Measurements from ENCODE around the gene EFCAB13.
"Not testable (repeated sequence)": the region's sequence is repeated elsewhere in the genome, so short reads cannot be mapped to it uniquely, and the experiment has no call there.

EFCAB13 gene

DNA sequence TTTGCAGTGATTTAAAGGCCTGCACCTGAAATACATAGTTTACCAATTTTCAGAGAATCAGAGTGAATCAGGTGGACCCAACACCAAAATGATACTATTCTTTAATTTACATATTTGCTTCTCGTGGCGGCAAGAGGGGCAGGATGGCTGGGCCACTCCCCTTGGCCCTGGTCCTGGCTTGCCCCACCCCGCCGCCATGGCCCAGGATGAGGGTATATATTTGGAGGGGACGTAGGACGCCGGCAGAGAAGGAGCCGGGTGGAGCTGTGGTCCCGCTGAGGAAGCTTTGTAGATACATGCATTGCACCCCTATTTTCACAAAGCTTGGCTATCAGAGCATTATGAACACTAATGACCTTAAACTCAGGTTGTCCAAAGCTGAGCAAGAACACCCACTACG is 43.5 kb downstream of the EFCAB13 start:
- no peak for DNase-seq (ENCODE audit: low read depth)
- TF ChIP-seq POLR2A (IDR thresholded peaks at IDR 0.05; ENCODE audit: extremely low read depth, insufficient read length) (no peak), MYC (IDR thresholded peaks at IDR 0.05; ENCODE audit: low read depth, low read length) (no peak)
- TF ChIP-seq, protein P1, sequence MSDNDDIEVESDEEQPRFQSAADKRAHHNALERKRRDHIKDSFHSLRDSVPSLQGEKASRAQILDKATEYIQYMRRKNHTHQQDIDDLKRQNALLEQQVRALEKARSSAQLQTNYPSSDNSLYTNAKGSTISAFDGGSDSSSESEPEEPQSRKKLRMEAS (IDR thresholded peaks at IDR 0.05; ENCODE audit: low read depth, low read length), result no peak
- TF ChIP-seq, protein P2, sequence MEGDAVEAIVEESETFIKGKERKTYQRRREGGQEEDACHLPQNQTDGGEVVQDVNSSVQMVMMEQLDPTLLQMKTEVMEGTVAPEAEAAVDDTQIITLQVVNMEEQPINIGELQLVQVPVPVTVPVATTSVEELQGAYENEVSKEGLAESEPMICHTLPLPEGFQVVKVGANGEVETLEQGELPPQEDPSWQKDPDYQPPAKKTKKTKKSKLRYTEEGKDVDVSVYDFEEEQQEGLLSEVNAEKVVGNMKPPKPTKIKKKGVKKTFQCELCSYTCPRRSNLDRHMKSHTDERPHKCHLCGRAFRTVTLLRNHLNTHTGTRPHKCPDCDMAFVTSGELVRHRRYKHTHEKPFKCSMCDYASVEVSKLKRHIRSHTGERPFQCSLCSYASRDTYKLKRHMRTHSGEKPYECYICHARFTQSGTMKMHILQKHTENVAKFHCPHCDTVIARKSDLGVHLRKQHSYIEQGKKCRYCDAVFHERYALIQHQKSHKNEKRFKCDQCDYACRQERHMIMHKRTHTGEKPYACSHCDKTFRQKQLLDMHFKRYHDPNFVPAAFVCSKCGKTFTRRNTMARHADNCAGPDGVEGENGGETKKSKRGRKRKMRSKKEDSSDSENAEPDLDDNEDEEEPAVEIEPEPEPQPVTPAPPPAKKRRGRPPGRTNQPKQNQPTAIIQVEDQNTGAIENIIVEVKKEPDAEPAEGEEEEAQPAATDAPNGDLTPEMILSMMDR (IDR thresholded peaks at IDR 0.05; ENCODE audit: low read depth, low read length), result no peak
- no peak overlapping the region for H3K4me3 ChIP-seq (ENCODE audit: low read depth, low read length)

DNA sequence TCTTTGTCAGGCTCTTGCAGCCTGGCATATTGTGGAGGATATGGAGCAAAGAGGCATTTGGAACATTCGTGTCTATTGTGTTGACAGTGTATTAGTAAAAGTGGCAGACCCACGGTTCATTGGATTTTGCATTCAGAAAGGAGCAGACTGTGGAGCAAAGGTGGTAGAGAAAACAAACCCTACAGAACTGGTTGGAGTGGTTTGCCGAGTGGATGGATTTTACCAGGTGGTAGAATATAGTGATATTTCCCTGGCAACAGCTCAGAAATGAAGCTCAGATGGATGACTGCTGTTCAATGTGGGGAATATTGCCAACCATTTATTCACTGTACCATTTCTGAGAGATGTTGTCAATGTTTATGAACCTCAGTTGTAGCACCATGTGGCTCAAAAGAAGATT is 44.5 kb downstream of the EFCAB13 start:
- TF ChIP-seq POLR2A (IDR thresholded peaks at IDR 0.05; ENCODE audit: extremely low read depth, insufficient read length) (no peak), MYC (IDR thresholded peaks at IDR 0.05; ENCODE audit: low read depth, low read length) (no peak)
- TF ChIP-seq, protein P2 (IDR thresholded peaks at IDR 0.05; ENCODE audit: low read depth, low read length), result no peak
- TF ChIP-seq, protein P1 (IDR thresholded peaks at IDR 0.05; ENCODE audit: low read depth, low read length), result no peak
- no peak for DNase-seq (ENCODE audit: low read depth)

DNA sequence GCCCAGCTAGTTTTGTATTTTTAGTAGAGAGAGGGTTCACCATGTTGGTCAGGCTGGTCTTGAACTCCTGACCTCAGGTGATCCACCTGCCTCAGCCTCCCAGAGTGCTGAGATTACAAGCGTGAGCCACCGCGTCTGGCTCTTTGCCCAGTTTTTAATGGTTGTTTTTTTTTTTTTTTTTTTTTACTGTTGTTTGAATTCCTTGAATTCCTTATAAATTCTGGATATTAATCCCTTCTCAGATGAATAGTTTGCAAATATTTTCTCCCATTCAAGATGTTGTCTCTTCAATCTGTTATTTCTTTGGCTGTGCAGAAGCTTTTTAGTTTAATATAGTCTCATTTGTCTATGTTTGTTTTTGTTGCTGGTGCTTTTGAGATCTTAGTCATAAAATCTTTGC is 47.1 kb downstream of the EFCAB13 start:
- H3K4me3 ChIP-seq (ENCODE audit: low read depth, low read length); DNase-seq (ENCODE audit: low read depth): not testable (repeated sequence)

More for the DNA sequence above, 44.5 kb downstream of the EFCAB13 start:
- H3K4me3 ChIP-seq (ENCODE audit: low read depth, low read length), result no peak overlapping the region

DNA sequence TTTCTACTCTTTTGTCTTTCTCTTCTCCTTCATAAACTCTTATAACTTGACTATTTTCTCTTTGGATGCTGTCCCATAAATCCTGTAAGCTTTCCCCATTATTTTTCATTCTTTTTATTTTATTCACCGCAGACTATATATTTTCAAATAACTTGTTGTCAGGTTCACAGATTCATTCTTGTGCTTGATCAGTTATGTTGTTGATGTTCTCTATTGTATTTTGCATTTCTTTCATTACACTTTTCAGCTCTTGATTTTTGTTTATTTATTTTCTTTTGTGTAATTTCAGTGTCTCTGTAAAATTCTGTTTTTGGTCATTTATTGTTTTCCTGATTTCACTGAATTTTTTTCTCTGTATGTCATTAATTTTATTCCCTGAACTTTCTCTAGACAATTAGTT is 49.2 kb downstream of the EFCAB13 start:
- no peak for DNase-seq (ENCODE audit: low read depth)
- TF ChIP-seq POLR2A (IDR thresholded peaks at IDR 0.05; ENCODE audit: extremely low read depth, insufficient read length), result no peak
- H3K4me3 ChIP-seq (ENCODE audit: low read depth, low read length), result no peak overlapping the region

DNA sequence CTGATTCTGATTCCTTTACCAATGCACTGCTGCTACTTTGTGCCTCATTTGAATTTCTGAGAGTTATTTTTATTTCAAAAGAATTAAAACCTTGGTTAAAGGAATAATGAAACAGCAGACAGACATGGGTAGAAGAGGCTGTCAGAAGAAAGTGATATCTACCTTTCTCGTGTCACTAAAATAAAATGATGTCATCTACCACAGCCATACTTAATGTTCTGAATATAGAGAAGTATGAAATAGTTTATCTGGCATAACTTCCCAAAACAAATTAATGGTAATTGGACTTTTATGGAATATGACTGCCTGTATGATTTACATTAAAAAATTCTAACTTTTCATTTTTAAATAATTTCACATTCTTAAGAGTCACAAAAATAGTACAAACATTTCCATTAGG is 52.5 kb downstream of the EFCAB13 start:
- no peak overlapping the region for H3K4me3 ChIP-seq (ENCODE audit: low read depth, low read length)
- DNase-seq (ENCODE audit: low read depth), result no peak
- TF ChIP-seq, protein P2 (IDR thresholded peaks at IDR 0.05; ENCODE audit: low read depth, low read length), result no peak
- TF ChIP-seq POLR2A (IDR thresholded peaks at IDR 0.05; ENCODE audit: extremely low read depth, insufficient read length) (no peak), MYC (IDR thresholded peaks at IDR 0.05; ENCODE audit: low read depth, low read length) (no peak)
- TF ChIP-seq, protein P1 (IDR thresholded peaks at IDR 0.05; ENCODE audit: low read depth, low read length), result no peak

DNA sequence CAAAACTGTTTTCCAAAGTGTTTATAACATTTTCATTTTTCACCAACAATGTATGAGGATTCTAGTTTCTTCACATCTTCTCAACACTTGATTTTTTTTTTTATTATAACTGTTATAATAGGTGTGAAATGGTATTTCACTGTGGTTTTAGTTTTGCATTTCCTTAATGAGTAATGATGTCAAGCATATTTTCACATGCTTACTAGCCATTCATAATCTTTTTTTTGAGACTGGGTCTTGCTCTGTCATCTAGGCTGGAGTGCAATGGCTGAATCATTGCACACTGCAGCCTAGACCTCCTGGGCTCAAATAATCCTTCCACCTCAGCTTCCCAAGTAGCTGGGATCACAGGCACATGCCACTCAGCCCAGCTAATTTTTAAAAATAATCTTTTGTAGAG is 65.1 kb downstream of the EFCAB13 start:
- TF ChIP-seq, protein P2 (IDR thresholded peaks at IDR 0.05; ENCODE audit: low read depth, low read length), result no peak
- TF ChIP-seq, protein P1 (IDR thresholded peaks at IDR 0.05; ENCODE audit: low read depth, low read length), result no peak
- TF ChIP-seq POLR2A (IDR thresholded peaks at IDR 0.05; ENCODE audit: extremely low read depth, insufficient read length), result no peak
- TF ChIP-seq MYC (IDR thresholded peaks at IDR 0.05; ENCODE audit: low read depth, low read length), result no peak
- H3K4me3 ChIP-seq (ENCODE audit: low read depth, low read length), result no peak overlapping the region
- DNase-seq (ENCODE audit: low read depth), result no peak

DNA sequence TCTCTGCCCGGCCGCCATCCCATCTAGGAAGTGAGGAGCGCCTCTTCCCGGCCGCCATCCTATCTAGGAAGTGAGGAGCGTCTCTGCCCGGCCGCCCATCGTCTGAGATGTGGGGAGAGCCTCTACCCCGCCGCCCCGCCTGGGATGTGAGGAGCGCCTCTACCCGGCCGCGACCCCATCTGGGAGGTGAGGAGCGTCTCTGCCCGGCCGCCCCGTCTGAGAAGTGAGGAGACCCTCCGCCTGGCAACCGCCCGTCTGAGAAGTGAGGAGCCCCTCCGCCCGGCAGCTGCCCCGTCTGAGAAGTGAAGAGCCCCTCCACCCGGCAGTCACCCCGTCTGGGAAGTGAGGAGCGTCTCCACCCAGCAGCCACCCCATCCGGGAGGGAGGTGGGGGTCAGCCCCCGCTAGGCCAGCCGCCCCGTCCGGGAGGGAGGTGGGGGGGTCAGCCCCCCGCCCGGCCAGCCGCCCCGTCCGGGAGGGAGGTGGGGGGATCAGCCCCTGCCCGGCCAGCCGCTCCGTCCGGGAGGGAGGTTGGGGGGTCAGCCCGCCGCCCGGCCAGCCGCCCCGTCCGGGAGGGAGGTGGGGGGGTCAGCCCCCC is 73.9 kb downstream of the EFCAB13 start:
- DNase-seq (ENCODE audit: low read depth); H3K4me3 ChIP-seq (ENCODE audit: low read depth, low read length): not testable (repeated sequence)

Measured in NB4 (cell line).